H9 (cell line): ENCODE results near the gene AR. TPM values are rescaled to one million over a fixed set of nuclear protein-coding genes. Genes with fewer than 3 reads are reported as not detected.

Source experiments
- DNase-seq: peaks from one replicate; pipeline ENCODE4 v3.0.0-alpha.2; 2017
- H2AFZ ChIP-seq: one replicate; pipeline ENCODE4 v1.6.1; 2013; ENCODE audit warnings: mild to moderate bottlenecking, low read length, control low read depth, moderate library complexity
- H2AK5ac ChIP-seq: 2 replicates; pipeline ENCODE4 v1.6.1; 2013; ENCODE audit warnings: low read length, control low read depth, mixed read lengths; ENCODE audit not compliant: insufficient read length
- H2BK120ac ChIP-seq: one replicate; pipeline ENCODE4 v1.6.1; 2013; ENCODE audit warnings: low read depth, mild to moderate bottlenecking, low read length, control low read depth, inconsistent platforms; ENCODE audit not compliant: poor library complexity, severe bottlenecking
- H2BK12ac ChIP-seq: 2 replicates; pipeline ENCODE4 v1.6.1; 2013; ENCODE audit warnings: low read length, control low read depth, mixed read lengths, low read depth; ENCODE audit not compliant: insufficient read length
- H2BK15ac ChIP-seq: 2 replicates; pipeline ENCODE4 v1.6.1; 2013; ENCODE audit warnings: low read depth, low read length, control low read depth
- H2BK20ac ChIP-seq: one replicate; pipeline ENCODE4 v1.6.1; 2013; ENCODE audit warnings: low read depth, mild to moderate bottlenecking, low read length, control low read depth, inconsistent platforms; ENCODE audit not compliant: poor library complexity, severe bottlenecking
- H2BK5ac ChIP-seq: 2 replicates; pipeline ENCODE4 v1.6.1; 2013; ENCODE audit warnings: low read length, control low read depth, mixed read lengths; ENCODE audit not compliant: insufficient read length
- H3K14ac ChIP-seq: 2 replicates; pipeline ENCODE4 v1.6.1; 2013; ENCODE audit warnings: low read length, control low read depth; ENCODE audit not compliant: insufficient read depth
- H3K18ac ChIP-seq: 2 replicates; pipeline ENCODE4 v1.6.1; 2013; ENCODE audit warnings: low read depth, mild to moderate bottlenecking, mixed read lengths, low read length, control low read depth; ENCODE audit not compliant: insufficient read length
- H3K23ac ChIP-seq: 2 replicates; pipeline ENCODE4 v1.6.1; 2013; ENCODE audit warnings: low read length, control low read depth, mixed read lengths, low read depth; ENCODE audit not compliant: insufficient read length
- H3K23me2 ChIP-seq: 2 replicates; pipeline ENCODE4 v1.6.1; 2013; ENCODE audit warnings: low read depth, mild to moderate bottlenecking, mixed read lengths, low read length, control low read depth; ENCODE audit not compliant: insufficient read length, poor library complexity, severe bottlenecking
- H3K27ac ChIP-seq: 2 replicates; pipeline ENCODE4 v1.5.1; 2013; ENCODE audit warnings: low read length, control low read depth, mixed read lengths, low read depth; ENCODE audit not compliant: insufficient read length
- H3K27me3 ChIP-seq: 2 replicates; pipeline ENCODE4 v1.6.1; 2013; ENCODE audit warnings: low read length, control low read depth, inconsistent platforms; ENCODE audit not compliant: insufficient read depth
- H3K4ac ChIP-seq: 2 replicates; pipeline ENCODE4 v1.6.1; 2013; ENCODE audit warnings: low read depth, mild to moderate bottlenecking, control low read depth, inconsistent platforms, low read length, moderate library complexity
- H3K4me1 ChIP-seq: 2 replicates; pipeline ENCODE4 v1.6.1; 2013; ENCODE audit warnings: low read length, control low read depth, inconsistent platforms; ENCODE audit not compliant: insufficient read depth
- H3K4me2 ChIP-seq: 2 replicates; pipeline ENCODE4 v1.6.1; 2013; ENCODE audit warnings: low read length, control low read depth, mixed read lengths; ENCODE audit not compliant: insufficient read length, insufficient read depth
- H3K56ac ChIP-seq: 2 replicates; pipeline ENCODE4 v1.6.1; 2013; ENCODE audit warnings: low read depth, mild to moderate bottlenecking, mixed read lengths, low read length, control low read depth; ENCODE audit not compliant: insufficient read length
- H3K79me1 ChIP-seq: 2 replicates; pipeline ENCODE4 v1.6.1; 2013; ENCODE audit warnings: low read depth, mild to moderate bottlenecking, moderate library complexity, low read length, control low read depth, inconsistent platforms; ENCODE audit not compliant: insufficient read depth, poor library complexity, severe bottlenecking
- H3K79me2 ChIP-seq: 2 replicates; pipeline ENCODE4 v1.6.1; 2013; ENCODE audit warnings: low read length, control low read depth, inconsistent platforms; ENCODE audit not compliant: insufficient read depth
- H3K9ac ChIP-seq: 2 replicates; pipeline ENCODE4 v1.6.1; 2013; ENCODE audit warnings: low read length, control low read depth, mixed read lengths; ENCODE audit not compliant: insufficient read length; ENCODE audit errors: extremely low read depth
- H3K9me3 ChIP-seq: one replicate; pipeline ENCODE4 v1.6.1; 2013; ENCODE audit warnings: low read depth, low read length, inconsistent platforms; ENCODE audit not compliant: control insufficient read depth
- H3T11ph ChIP-seq: one replicate; pipeline ENCODE4 v1.6.1; 2013; ENCODE audit warnings: mild to moderate bottlenecking, low read length, control low read depth, inconsistent platforms
- H4K20me1 ChIP-seq: one replicate; pipeline ENCODE4 v1.6.1; 2013; ENCODE audit not compliant: control insufficient read depth, insufficient read length, insufficient read depth
- H4K5ac ChIP-seq: 2 replicates; pipeline ENCODE4 v1.6.1; 2013; ENCODE audit warnings: low read depth, mild to moderate bottlenecking, mixed read lengths, low read length, control low read depth; ENCODE audit not compliant: insufficient read length
- H4K8ac ChIP-seq: replicated peaks from 2 replicates; pipeline ENCODE4 v1.6.1; 2013; ENCODE audit warnings: low read length, control low read depth, mixed read lengths, low read depth; ENCODE audit not compliant: insufficient read length
- H4K91ac ChIP-seq: 2 replicates; pipeline ENCODE4 v1.6.1; 2013; ENCODE audit warnings: low read depth, mild to moderate bottlenecking, moderate library complexity, mixed read lengths, low read length, control low read depth; ENCODE audit not compliant: insufficient read length
- H3K27ac Mint-ChIP-seq, 3 experiments: 2 replicates in 2 of 3; 3 replicates in 1 of 3; pipeline ENCODE4 v1.8.0; 2020 to 2021; ENCODE audit warnings: mixed read lengths in 3 of 3, mild to moderate bottlenecking in 1 of 3, moderate library complexity in 1 of 3
- H3K27me3 Mint-ChIP-seq: 2 replicates; pipeline ENCODE4 v1.8.0; 2021; ENCODE audit warnings: low read depth, mild to moderate bottlenecking, moderate library complexity, mixed read lengths
- H3K36me3 Mint-ChIP-seq, 3 experiments: 2 replicates in 2 of 3; 3 replicates in 1 of 3; pipeline ENCODE4 v1.8.0; 2020 to 2021; ENCODE audit warnings: low read depth in 3 of 3, mixed read lengths in 3 of 3; ENCODE audit not compliant: insufficient read depth in 1 of 3
- H3K4me1 Mint-ChIP-seq, 2 experiments: 2 replicates each; pipeline ENCODE4 v1.8.0; 2020; ENCODE audit warnings: mixed read lengths in 2 of 2
- H3K4me3 Mint-ChIP-seq, 2 experiments: 2 replicates in 1 of 2; 3 replicates in 1 of 2; pipeline ENCODE4 v1.8.0; 2020 to 2021; ENCODE audit warnings: mild to moderate bottlenecking in 2 of 2, mixed read lengths in 2 of 2, moderate library complexity in 1 of 2
- H3K9me3 Mint-ChIP-seq, 2 experiments: 2 replicates in 1 of 2; 3 replicates in 1 of 2; pipeline ENCODE4 v1.8.0; 2020; ENCODE audit warnings: mild to moderate bottlenecking in 2 of 2, mixed read lengths in 2 of 2, moderate library complexity in 1 of 2
- total RNA-seq: library from RNA; stranded (reverse); gene quantifications from 2 replicates; pipeline ENCODE4 v1.2.1, GENCODE V29; 2021
- TF ChIP-seq, protein P1 (sequence below): fragments of 200-600 bp; sonication (generic); conservative IDR thresholded peaks from 3 replicates; pipeline ENCODE4 v1.8.0; 2021; ENCODE audit warnings: antibody characterized with exemption, mild to moderate bottlenecking

Gene AR
- total RNA-seq, 1 experiment from 2014 or later = 3.5 TPM

DNA sequence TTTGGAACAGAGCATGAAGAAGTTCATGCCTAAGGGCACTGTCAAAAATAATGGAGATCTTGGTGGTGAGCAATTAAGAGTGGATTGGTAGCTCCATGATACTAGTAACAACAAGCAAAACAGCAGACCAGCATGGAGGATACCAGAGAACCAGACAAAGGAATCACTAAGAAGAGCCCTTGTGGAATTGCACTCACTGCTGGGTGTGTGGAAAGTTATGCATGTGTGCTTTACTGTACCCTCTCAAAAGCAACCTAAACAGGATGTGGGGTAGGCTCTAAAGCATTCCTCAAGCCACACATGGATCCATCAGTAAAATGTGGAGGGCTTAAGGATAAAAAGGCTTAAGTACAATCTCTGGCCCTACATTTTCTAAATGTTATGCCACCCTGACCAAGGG, 69.5 kb downstream of the AR start:
- no peak overlapping the region for H3K9ac ChIP-seq
- no peak overlapping the region for H4K8ac ChIP-seq
- H2BK120ac ChIP-seq = no peak overlapping the region
- H2BK15ac ChIP-seq = no peak overlapping the region
- H3K79me2 ChIP-seq = no peaks in the 10 kb centered on the region
- Mint-ChIP-seq H3K9me3 (peaks cover 53 to 55% of the 10 kb centered on the region in 2 experiments), H3K4me3 (no peak overlapping the region), H3K4me1 (peaks cover 5% of the 10 kb centered on the region in 2 experiments), H3K27me3 (no peaks in the 10 kb centered on the region), H3K27ac (no peak overlapping the region), H3K36me3 (peaks cover 0 to 5% (median 4%) of the 10 kb centered on the region in 3 experiments; a peak in 3 of 7 replicates)
- no peak overlapping the region for H4K5ac ChIP-seq
- no peak overlapping the region for H3T11ph ChIP-seq
- peaks cover 32% of the 10 kb centered on the region for H3K9me3 ChIP-seq
- H3K79me1 ChIP-seq = no peaks in the 10 kb centered on the region
- no peak overlapping the region for H3K14ac ChIP-seq
- no peak overlapping the region for H2BK12ac ChIP-seq
- H2BK5ac ChIP-seq = no peak overlapping the region
- H3K4me2 ChIP-seq = no peak overlapping the region
- DNase-seq = no peak
- no peaks in the 10 kb centered on the region for H3K23me2 ChIP-seq
- H4K91ac ChIP-seq = no peak overlapping the region
- H2AFZ ChIP-seq = no peak overlapping the region
- no peak overlapping the region for H3K4ac ChIP-seq
- no peak overlapping the region for H3K18ac ChIP-seq
- no peaks in the 10 kb centered on the region for H3K27me3 ChIP-seq
- no peaks in the 10 kb centered on the region for H4K20me1 ChIP-seq
- no peak overlapping the region for H2AK5ac ChIP-seq
- no peak overlapping the region for H3K56ac ChIP-seq
- no peak overlapping the region for H2BK20ac ChIP-seq
- no peak overlapping the region for H3K27ac ChIP-seq
- TF ChIP-seq, protein P1, sequence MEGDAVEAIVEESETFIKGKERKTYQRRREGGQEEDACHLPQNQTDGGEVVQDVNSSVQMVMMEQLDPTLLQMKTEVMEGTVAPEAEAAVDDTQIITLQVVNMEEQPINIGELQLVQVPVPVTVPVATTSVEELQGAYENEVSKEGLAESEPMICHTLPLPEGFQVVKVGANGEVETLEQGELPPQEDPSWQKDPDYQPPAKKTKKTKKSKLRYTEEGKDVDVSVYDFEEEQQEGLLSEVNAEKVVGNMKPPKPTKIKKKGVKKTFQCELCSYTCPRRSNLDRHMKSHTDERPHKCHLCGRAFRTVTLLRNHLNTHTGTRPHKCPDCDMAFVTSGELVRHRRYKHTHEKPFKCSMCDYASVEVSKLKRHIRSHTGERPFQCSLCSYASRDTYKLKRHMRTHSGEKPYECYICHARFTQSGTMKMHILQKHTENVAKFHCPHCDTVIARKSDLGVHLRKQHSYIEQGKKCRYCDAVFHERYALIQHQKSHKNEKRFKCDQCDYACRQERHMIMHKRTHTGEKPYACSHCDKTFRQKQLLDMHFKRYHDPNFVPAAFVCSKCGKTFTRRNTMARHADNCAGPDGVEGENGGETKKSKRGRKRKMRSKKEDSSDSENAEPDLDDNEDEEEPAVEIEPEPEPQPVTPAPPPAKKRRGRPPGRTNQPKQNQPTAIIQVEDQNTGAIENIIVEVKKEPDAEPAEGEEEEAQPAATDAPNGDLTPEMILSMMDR = no peak
- H3K4me1 ChIP-seq = no peaks in the 10 kb centered on the region; the same call in 1 of the 2 replicates
- H3K23ac ChIP-seq = no peak overlapping the region
